Right atrium auricular region (tissue), 2 donors: ENCODE measurements around the gene C8A. TPM values are rescaled to one million over a fixed set of nuclear protein-coding genes. Genes with fewer than 3 reads are reported as not detected.

Experiments
- DNase-seq: peaks from one replicate; pipeline ENCODE4 v3.0.0-alpha.2; 2019; ENCODE audit warnings: low spot score
- H3K27ac ChIP-seq, 2 donors: fragments of 200-600 bp; sonication (generic); 1 replicate in 1 of 2; 2 replicates in 1 of 2; pipeline ENCODE4 v1.5.1; 2016 to 2019
- H3K27me3 ChIP-seq, 2 donors: fragments of 200-600 bp; sonication (generic); one replicate each; pipeline versions ENCODE4 v1.5.1 to v1.6.0; 2017 to 2019
- H3K36me3 ChIP-seq: fragments of 200-600 bp; sonication (generic); one replicate; pipeline ENCODE4 v1.5.1; 2016
- H3K4me1 ChIP-seq, 2 donors: fragments of 200-600 bp; sonication (generic); one replicate each; pipeline versions ENCODE4 v1.5.1 to v1.6.0; 2017 to 2019
- H3K4me3 ChIP-seq, 2 donors: fragments of 200-600 bp; sonication (generic); 1 replicate in 1 of 2; 2 replicates in 1 of 2; pipeline ENCODE4 v1.5.1; 2017 to 2019; ENCODE audit warnings: mild to moderate bottlenecking in 1 of 2, moderate library complexity in 1 of 2
- H3K9me3 ChIP-seq, 2 donors: fragments of 200-600 bp; sonication (generic); one replicate each; pipeline ENCODE4 v1.5.1; 2019
- total RNA-seq, 2 donors: library from RNA; depleted of rRNA; stranded (reverse); fragments of >200 nt; gene quantifications; one replicate each; pipeline ENCODE4 v1.1.0, GENCODE V29; 2016
- TF ChIP-seq, protein P1 (sequence below), 2 donors: fragments of 200-600 bp; sonication (generic); IDR thresholded peaks; one replicate each; pipeline ENCODE4 v1.5.1; 2019; ENCODE audit warnings: antibody characterized with exemption in 2 of 2

The C8A gene
- total RNA-seq, 2 donors from 2014 or later, result not detected

DNA sequence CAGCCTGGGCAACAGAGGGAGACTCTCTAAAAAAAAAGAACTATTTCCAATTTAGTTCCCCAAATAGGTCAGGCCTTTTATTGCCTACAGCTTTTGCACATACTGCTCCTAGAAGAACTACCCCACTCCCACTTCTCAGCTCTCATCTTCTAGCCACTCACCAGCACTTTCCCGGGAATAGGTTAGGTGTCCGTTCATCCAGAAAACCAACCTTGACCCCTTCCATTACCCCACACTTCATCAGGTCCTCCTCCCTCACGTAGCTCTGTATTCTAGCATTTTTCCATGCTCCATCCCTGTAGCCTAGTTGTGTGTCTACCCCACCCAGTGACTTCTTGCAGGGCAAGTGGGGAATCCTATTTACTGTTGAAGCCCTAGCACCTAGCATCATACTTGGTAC is 68.6 kb downstream of the C8A start:
- TF ChIP-seq, protein P1, sequence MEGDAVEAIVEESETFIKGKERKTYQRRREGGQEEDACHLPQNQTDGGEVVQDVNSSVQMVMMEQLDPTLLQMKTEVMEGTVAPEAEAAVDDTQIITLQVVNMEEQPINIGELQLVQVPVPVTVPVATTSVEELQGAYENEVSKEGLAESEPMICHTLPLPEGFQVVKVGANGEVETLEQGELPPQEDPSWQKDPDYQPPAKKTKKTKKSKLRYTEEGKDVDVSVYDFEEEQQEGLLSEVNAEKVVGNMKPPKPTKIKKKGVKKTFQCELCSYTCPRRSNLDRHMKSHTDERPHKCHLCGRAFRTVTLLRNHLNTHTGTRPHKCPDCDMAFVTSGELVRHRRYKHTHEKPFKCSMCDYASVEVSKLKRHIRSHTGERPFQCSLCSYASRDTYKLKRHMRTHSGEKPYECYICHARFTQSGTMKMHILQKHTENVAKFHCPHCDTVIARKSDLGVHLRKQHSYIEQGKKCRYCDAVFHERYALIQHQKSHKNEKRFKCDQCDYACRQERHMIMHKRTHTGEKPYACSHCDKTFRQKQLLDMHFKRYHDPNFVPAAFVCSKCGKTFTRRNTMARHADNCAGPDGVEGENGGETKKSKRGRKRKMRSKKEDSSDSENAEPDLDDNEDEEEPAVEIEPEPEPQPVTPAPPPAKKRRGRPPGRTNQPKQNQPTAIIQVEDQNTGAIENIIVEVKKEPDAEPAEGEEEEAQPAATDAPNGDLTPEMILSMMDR (IDR thresholded peaks at IDR 0.05), result no peak
- DNase-seq, result no peak
- no peak overlapping the region for H3K4me3 ChIP-seq

DNA sequence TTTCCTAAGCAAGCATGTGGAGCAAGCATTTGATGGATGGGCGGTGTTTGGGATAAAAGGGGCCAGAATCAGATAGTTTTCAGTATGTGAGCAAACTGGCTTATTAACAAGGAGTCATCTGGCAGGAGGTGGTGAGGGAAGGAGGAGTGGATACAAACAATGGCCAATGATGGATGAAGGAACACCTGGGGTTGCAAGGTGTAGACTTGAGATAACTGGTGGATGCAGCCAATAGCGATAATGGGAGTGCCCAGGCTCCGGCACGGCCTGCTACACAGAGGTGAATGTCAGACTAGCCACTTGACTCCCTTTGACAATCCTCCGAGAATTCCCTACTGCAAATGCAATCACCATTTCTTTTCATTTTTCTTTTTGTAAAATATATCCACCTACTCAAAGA is 69.5 kb downstream of the C8A start:
- Histone ChIP-seq H3K36me3 (no peaks in the 10 kb centered on the region), H3K27me3 (no peaks in the 10 kb centered on the region), H3K9me3 (no peaks in the 10 kb centered on the region), H3K27ac (no peak overlapping the region), H3K4me1 (no peaks in the 10 kb centered on the region), H3K4me3 (no peak overlapping the region)
- DNase-seq, result no peak
- TF ChIP-seq, protein P1 (IDR thresholded peaks at IDR 0.05), result no peak

More for the DNA sequence above, 68.6 kb downstream of the C8A start:
- H3K27me3 ChIP-seq, result no peaks in the 10 kb centered on the region
- no peak overlapping the region for H3K27ac ChIP-seq
- no peaks in the 10 kb centered on the region for H3K36me3 ChIP-seq
- no peaks in the 10 kb centered on the region for H3K4me1 ChIP-seq
- no peaks in the 10 kb centered on the region for H3K9me3 ChIP-seq

DNA sequence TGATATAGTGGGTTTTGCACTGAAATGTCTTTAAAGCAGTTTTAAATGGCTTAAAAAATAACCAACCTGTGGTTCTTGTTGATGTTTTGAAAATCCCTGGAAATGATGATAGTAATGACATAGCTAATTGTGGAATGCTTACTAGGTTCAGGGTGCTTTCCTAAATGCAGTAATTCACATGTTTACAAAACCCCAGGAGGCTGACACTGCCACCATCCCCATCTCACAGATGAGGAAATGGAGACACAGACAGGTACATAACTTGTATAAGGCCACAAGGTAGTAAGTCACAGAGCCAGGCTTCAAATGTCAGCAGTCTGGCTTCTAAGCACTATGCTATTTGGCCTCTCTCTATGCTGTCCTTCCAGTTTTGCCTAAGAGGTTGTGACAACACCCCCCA is 70.6 kb downstream of the C8A start:
- Histone ChIP-seq H3K27me3 (no peaks in the 10 kb centered on the region), H3K36me3 (no peaks in the 10 kb centered on the region), H3K4me1 (no peaks in the 10 kb centered on the region), H3K27ac (no peak overlapping the region), H3K9me3 (no peaks in the 10 kb centered on the region), H3K4me3 (no peak overlapping the region)
- no peak for DNase-seq
- TF ChIP-seq, protein P1 (IDR thresholded peaks at IDR 0.05), result no peak

DNA sequence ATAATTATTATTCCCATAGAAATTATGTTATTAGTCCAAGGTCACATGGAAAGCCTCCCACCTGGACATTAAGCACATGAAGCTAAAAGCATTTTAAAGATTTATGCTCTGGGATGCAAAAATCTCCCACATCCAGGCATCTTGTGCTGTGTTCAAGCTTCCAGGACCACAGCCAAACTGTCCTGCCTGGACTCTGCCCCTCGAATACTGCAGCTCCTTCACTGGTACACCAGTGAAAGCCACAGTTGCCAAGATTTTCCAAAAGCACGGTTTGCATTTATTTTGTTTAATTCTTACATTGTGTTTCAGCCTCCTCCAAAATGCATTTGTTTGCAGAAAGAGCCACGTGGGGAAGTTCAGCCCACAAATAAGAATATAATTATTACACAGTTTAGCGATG is 72.6 kb downstream of the C8A start:
- Histone ChIP-seq H3K36me3 (no peaks in the 10 kb centered on the region), H3K9me3 (no peaks in the 10 kb centered on the region), H3K27ac (no peak overlapping the region), H3K4me3 (no peak overlapping the region), H3K27me3 (no peaks in the 10 kb centered on the region), H3K4me1 (no peaks in the 10 kb centered on the region)
- TF ChIP-seq, protein P1 (IDR thresholded peaks at IDR 0.05), result no peak
- DNase-seq, result no peak

DNA sequence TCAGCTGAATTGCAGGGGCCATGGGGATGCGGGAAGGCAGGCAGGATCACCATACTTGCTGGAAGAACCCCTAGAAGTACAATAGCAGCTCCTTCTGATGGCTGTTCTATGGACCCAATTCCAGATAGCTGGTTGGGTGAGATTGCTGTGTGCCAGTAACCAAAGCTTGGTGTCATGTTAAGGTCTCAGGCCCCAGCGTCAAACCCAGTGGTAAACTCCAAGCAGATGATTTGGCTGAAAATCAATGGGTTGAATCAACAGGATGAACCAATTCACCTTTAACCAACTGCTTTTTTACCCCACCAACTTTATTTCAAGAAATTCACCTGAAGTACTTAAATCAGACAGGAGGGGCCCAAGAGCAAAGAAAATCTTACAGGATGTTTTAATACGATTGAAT is 73.4 kb downstream of the C8A start:
- Histone ChIP-seq H3K9me3 (no peaks in the 10 kb centered on the region), H3K4me3 (no peak overlapping the region), H3K27ac (no peak overlapping the region), H3K36me3 (no peaks in the 10 kb centered on the region), H3K27me3 (no peaks in the 10 kb centered on the region), H3K4me1 (no peaks in the 10 kb centered on the region)
- TF ChIP-seq, protein P1 (IDR thresholded peaks at IDR 0.05), result no peak
- DNase-seq, result no peak

DNA sequence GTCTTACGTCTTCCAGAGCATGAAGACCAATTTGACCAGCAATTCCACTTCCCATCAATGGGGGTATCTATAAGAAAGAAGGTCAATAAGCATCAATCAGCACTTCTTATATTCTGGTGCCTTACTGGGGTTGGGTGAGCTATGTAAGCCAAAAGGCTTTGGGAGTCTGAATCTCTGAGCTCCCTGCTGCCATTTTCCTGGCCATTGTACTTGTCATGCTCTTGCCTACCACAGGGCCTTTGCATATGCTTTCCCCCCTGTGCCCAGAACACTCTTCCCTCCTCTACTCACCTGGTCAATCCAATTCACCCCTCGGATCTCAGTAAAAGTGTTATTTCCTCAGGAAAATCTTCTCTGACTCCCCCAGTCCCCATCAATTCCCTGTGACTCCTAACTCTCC is 74.9 kb downstream of the C8A start:
- H3K9me3 ChIP-seq, result no peaks in the 10 kb centered on the region
- TF ChIP-seq, protein P1 (IDR thresholded peaks at IDR 0.05), result no peak
- no peaks in the 10 kb centered on the region for H3K27me3 ChIP-seq
- H3K27ac ChIP-seq, result no peak overlapping the region
- no peak for DNase-seq
- no peaks in the 10 kb centered on the region for H3K4me1 ChIP-seq
- H3K36me3 ChIP-seq, result no peaks in the 10 kb centered on the region
- H3K4me3 ChIP-seq, result no peak overlapping the region
